HL-60 (cell line): ENCODE results near the gene TMEM117.

Source experiments
- CTCF ChIP-seq: IDR thresholded peaks from one replicate; pipeline ENCODE4 v1.5.1; 2011; ENCODE audit warnings: low read length, control low read depth, inconsistent platforms; ENCODE audit not compliant: insufficient read depth
- GABPA ChIP-seq: IDR thresholded peaks from 2 replicates; pipeline ENCODE4 v1.6.1; 2012; ENCODE audit warnings: low read depth
- POLR2AphosphoS5 ChIP-seq: IDR thresholded peaks from 2 replicates; pipeline ENCODE4 v1.6.1; 2012; ENCODE audit warnings: low read depth
- REST ChIP-seq: IDR thresholded peaks from 2 replicates; pipeline ENCODE4 v1.6.1; 2012; ENCODE audit warnings: low read depth; ENCODE audit not compliant: insufficient replicate concordance

- TF ChIP-seq REST, result no peak
- TF ChIP-seq CTCF, result no peak
- no peak for TF ChIP-seq POLR2AphosphoS5
- TF ChIP-seq GABPA, result no peak
Observed at GRCh38 chr12:43914923-43915468, 79.1 kb downstream of the TMEM117 start.
